COLO829 (cell line): ENCODE data around the gene TIAM2.
"Not testable (repeated sequence)": the region's sequence is repeated elsewhere in the genome, so short reads cannot be mapped to it uniquely, and the experiment has no call there.

Experiments
- DNase-seq: peaks from one replicate; pipeline ENCODE4 v3.0.0; 2012; ENCODE audit warnings: low spot score

Gene TIAM2

DNA sequence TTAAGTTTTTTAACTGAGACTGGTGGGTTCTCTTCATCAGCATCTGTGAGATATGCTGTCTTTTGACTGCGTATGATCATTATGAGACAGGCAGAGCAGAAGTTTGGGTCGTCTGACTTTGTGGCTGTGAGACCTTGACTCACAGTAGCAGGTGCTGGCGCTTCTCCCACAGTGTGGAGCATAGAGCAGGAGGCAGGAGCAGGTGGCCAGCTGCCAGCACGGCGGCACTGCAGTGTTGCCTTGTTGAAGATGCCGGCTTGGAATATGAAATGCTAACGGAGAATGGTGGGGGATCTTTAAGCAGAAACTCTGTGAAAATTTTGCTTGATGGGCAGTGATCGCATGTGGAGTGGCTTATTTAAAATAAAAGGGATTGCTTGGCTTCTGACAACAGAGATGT lies 105.0 kb downstream of the TIAM2 start:
- DNase-seq, result no peak

DNA sequence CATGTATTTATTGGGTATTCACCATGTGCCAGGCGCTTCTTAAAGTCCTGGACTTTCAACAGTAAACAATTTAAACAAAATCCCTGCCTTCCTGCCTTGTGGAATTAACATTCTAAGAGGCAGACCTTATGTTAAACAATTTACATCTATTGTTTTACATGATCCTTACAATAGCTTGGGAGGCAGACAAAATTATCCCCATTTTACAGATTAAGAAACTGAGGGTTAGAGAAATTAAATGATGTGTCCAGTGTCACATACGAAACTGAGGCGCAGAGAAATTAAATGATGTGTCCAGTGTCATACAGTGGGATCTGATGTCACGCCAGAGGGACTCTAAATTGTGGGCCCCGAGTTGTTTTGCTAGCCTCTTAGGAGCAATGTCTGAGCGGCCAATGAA lies 105.5 kb downstream of the TIAM2 start:
- DNase-seq, result no peak

DNA sequence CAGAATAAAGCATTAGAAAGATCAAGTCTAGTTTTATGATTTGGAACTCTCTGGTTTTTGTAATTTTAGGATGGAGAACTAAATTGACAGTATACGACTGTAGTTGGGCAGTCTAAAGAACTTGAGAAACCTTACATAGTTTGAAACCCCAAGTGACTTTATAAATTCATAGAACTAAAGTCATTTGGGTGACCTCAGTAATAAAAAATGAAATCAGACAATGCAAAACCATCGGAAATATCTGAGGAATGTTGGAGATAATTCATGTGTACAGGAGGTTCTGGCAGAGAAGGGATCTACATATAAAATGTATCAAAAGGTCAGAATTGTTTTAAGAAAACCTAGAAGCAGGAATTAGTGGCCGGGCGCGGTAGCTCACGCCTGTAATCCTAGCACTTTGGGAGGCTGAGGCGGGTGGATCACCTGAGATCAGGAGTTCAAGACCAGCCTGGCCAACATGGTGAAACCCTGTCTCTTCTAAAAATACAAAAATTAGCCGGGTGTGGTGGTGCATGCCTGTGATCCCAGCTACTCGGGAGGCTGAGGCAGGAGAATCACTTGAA lies 108.0 kb downstream of the TIAM2 start:
- DNase-seq, result not testable (repeated sequence)

DNA sequence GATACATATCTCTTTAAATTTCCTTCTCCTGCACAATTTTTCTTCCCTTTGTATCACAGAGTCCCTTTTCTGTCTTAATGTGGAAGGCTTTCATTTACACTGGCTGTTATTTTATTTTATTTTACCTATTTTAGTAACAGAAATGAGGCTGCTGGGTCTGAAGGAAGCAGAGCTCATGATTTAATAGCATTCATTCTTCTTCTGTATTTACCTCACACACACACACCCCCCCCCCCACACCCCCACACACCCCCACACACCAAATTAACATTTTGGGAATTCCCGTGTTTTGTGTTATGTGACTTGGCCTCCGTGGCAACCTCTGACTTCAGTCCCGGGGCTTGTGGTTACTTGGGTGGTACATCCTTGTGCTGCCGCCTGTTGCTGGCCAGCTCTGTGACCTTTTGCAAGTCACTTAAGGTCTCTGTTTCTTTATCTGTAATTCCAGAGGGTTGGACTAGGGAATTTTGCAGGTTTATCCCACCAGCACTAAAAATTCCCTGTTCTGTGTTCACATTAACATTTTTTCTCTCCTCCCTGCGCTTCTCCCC lies 108.8 kb downstream of the TIAM2 start:
- DNase-seq, result no peak

DNA sequence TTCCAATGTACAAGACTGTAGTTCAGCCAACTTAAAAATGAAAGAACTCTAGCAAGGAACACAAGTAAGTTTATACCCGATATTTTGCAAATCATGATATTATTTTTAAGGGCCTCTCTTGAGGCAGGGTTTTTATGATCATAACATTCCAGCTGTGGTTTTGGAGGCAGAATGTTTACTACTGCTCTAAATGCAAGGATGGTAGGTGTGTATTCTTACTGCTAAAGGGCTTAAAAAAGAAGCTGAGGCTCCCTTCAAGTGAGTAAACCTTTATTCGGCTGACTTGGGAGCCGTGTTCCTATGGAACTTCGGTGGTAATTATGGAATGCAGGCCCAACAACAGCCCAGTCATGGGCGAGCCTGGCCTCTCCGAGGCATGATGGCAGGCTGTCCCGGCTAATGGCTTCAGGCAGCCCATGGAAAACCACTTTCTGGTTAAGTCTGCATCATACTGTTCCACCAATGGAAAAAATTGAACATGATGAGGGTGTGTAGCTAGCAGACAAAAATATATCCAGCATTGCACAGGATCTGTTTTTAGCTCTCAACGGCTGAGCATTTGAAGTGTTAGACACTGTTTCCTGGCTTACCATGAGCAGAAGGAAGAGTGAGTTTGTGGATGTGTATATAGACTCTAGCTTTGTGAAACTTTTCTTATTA lies 111.5 kb downstream of the TIAM2 start:
- DNase-seq, result no peak

DNA sequence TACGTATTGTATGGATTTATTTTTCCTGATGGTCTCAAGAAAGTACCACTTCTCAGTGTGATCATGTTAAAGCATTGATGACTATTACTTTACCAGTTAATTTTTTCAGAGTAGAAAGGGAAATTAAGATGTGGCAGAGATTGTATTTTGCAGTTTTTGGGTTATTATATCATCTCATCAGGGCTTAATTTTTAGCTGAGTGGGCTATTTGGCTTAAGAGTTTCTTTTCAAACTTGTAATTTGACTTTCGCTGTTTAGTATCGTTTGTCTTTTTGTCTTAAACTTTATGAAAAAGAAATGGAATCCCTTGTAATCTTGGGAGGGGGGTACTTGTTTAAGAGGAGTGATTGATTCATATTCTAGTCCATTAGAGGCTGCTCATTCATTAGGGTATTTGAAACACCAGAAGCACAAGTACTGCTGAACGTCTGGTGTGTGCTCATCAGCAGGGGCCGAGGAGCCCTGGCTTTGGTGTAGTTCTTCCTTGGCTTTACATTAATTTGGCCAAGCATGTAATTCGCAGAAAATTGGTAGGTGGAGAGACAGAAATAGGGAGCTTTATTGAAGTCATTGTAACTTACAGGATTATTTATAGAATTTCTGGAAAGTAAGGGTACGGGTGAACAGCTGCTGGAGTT lies 112.4 kb downstream of the TIAM2 start:
- DNase-seq, result no peak

DNA sequence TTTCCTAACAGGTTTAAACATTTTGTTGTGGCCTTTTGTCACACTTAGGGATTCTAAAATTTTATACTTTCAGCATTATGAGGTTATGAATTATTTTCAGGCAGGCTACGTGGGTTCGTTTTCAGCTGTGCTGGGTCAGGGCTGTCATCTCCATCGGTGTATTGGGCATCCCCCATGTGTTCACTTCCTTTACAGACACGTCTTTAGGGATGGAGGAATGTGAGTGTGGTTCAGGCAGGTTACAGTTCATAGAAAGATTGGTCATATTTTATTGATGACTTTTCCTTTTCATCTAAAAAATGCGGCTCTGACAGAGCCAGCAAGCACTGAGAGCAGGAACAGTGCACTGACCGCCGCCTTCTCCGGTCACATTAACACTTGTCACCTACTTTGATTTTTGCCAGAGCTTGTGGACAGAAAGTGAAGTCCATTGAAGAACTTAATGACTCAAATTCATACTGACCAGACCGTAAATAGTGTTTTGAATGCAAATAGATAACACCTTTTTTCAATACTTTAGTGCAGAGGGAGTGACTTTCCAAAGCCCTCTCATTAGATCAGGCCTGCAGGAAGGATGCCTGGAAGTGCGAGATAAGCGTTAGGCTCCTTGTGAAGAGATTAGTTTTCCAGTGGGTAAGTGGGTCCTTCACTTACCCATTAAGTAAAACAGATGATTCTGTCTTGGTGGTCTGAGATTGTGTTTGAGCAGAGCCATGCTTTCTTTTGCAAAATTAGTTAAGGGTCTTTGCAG lies 113.1 kb downstream of the TIAM2 start:
- no peak for DNase-seq

DNA sequence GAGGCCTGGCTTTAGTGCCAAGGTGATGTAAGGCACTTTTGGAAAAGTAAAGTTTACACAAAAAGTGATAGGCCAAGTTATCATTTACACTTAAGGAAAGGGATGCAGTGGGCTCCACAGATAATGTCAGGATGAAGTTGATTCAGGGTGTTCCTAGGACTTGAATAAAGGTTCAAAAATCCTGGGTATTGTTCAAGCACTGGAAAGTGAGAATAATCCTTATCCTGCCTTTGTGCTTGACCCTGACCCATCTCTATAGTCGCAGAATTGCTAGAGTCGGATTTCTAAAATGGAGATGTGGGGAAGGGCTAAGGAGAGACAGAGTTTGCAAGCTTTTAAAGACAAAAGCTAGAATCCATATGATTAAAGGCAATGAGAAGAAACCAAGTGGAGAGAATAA lies 115.6 kb downstream of the TIAM2 start:
- no peak for DNase-seq

DNA sequence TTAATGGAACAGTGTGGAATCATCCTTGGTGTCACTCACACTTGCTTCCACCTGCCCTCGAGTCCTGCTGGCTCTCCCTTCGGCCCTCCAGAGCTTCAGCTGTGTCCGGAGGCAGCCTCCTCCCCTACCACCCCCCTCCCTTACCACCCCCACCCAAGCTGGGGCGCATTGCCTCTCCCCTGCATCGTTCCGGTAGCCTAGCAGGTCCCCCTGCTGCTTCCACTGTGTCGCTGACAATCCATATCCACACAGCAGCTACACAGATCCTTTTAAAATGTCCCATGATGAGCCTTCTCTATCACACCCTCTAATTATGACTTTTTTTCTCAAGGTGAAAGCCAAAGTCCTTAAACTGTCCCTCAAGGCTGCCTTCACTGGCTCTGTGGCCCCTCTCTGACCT lies 117.6 kb downstream of the TIAM2 start:
- no peak for DNase-seq

DNA sequence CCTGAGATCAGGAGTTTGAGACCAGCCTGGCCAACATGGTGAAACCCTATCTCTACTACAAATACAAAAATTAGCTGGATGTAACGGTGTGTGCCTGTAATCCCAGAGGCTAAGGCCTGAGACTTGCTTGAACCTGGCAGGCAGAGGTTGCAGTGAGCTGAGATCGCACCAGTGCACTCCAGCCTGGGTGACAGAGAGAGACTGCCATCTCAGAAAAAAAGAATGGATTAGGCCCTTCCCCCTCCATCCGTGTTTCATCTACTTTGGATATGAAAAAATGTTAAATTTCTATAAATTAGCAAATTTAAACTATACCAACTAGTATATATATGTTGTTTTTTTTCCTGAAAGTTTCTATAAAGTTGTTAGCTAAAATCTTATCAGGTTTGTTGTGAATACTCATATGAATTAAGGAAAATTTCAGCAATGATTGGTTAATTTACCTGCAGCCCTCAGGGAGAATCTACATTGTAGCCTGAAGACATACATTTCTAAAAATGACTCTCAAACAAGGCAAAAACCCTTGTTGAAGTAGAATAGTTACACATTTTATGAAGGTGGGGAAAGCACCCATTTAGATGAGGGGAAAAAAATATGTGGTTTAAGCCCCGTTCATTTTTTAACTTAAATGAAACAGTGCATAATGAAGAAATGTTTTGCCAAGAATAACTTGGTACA lies 120.9 kb downstream of the TIAM2 start:
- no peak for DNase-seq

DNA sequence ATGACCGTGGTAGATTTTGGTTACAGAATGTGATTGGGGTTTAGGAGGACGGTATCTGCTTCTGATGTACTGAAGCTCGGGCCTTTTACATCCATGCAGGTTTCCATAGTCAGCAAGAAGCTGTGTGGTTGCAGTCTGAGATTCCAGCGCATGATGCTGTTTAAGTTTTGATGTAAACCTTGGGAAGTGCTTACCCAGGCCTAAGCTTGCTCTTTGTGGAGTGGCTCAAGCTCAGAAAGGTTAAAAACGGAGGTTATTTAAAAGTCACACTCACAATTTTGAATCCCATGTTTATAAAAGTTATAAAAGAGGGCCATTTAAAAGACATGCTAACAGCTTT lies 121.4 kb downstream of the TIAM2 start:
- no peak for DNase-seq

DNA sequence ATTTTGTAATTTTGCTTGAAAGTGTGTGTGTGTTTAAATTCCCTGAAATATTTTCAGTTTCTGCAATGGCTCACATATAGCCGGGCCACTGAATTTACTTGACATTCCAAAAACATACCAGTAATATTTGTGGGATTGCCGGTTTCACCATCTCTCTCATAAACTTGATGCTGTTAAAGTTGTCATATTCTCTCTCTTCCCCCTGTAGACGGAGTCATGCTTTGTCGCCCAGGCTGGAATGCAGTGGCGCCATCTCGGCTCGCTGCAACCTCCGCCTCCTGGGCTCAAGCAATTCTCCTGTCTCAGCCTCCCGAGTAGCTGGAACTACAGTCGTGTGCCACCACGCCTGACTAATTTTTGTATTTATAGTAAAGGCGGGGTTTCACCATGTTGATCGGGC lies 122.1 kb downstream of the TIAM2 start:
- no peak for DNase-seq

DNA sequence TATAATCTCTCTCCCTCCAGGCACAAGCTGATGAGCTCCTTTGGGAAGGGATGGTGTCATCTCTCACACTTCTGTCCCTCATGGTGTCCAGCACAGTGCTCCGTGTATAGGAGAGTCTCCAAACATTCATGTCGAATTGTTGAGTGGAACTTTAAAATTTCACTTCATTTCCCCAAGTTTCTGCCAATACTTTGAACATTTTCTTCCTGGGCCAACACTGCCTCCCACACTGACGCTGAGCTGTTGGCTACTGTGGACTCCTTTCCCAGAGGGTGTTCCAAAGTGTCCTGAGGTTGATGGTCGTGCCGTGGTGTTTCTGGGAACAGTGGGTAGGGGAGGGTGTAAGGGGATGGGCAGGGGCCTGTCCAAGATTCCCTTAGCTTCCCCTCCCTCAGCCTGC lies 122.7 kb downstream of the TIAM2 start:
- no peak for DNase-seq

DNA sequence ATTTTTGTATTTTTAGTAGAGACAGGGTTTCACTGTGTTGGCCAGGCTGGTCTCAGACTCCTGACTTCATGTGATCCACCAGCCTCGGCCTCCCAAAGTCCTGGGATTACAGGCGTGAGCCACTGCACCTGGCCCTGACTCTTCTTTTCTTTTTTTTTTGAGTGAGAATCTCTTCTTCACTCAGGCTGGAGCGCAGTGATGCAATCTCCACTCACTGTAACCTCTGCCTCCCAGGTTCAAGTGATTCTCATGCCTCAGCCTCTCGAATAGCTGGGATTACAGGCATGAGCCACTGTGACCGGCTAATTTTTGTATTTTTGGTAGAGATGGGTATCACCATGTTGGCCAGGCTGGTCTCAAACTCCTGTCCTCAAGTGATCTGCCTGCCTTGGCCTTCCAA lies 124.1 kb downstream of the TIAM2 start:
- DNase-seq, result not testable (repeated sequence)

DNA sequence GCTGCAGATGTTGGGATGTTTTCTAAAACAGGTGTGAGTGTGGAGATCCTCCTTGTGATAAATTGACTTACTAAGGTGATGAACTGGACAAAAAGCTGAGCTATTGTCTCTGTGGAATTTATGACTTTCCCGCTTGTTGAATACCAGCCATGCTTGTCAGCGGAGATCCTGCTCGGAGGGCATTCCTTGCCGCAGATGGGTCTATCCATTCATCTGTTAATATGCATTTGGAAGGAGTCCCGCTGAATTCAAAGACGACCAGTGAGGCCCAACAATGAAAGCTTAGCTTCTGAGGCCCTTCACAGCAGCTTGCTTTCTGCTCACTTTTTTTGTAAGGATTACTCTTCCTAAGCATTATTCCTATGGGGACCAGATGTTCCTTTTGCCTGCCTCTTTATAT lies 124.9 kb downstream of the TIAM2 start:
- DNase-seq, result no peak

DNA sequence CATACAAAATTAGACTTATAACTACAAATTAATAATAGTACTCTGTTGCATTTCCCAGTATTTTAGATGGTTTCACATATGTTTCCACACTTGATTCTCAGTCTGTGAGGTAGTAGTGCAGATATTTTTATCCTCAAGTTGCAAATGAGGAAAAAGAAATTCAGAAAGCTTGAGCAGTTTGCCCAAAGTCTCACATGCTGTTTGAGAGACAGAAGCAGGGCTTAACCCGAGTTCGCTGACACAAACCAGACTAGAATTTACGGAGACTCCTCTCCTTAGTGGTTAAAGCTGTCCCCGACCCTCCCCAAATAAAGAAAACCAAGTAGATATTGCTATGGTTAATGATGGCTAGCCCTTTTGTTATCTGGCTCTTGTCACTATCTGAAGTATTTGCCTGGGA lies 126.2 kb downstream of the TIAM2 start:
- DNase-seq, result no peak

DNA sequence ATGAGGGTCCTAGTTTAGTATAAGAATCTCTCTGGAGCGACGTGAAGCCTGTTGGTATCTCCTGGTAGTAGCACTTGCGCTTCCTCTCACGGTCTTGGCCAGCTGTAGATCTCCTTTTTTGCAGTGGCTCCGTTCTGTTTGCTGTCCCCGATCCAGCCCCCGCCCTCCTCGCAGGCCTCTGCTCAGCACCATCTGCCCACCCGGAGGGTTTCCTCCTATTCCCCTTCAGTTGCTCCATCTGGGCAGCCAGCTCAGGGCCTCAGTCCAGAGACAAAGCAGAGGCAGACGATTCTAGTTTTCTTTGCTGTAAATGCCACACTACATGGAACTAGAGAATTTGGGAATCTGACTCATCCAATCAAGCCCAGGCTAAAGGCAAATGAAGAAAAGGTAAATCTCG lies 126.6 kb downstream of the TIAM2 start:
- no peak for DNase-seq

DNA sequence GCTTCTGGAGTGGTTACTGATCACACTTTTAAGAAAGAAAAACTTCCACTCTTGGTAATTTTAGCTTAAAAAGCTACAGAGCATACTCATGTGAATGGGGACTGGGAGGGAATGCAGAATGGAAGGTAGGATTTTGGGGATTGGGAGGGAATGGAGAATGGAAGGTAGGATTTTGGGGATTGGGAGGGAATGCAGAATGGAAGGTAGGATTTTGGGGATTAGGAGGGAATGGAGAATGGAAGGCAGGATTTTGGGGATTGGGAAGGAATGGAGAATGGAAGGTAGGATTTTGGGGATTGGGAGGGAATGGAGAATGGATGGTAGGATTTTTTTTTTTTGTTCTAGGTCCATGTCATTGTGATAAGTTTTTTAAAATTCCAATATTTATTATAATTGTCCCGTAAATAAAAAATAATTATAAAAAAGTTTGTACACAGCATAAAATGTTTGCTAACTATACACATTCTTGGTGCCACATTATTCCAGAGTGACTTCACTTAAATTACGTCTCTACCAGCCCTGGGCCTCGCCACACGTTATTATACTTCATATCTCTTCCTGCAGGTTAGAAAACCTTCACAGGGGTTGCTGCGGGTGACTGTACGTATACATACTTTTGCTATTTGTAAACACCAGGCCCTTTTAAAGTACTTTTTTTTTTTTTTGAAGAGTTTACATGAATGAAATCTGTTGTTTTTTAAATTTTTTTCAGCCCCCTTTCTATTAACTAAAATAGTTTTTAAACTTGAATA lies 127.3 kb downstream of the TIAM2 start:
- DNase-seq, result no peak

DNA sequence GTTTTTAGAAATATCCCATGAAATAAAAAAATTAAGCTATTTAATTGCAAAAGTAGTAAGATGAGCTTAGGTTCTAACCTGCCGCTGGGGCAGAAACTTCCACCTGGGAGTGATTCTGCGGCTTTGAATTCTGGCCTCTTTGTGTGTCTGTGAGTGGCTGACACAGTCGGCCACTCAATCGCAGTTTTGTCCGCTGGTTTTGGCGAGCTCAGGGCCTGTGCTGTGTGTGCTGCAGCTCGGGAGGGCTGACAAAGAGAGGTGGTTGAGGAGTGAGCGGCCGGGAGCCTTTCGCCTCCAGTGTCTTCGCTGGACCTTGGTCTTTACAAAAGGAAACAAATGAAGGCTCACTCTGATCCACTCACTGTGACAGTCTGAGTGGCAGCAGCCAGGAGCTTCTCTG lies 128.4 kb downstream of the TIAM2 start:
- DNase-seq, result no peak

DNA sequence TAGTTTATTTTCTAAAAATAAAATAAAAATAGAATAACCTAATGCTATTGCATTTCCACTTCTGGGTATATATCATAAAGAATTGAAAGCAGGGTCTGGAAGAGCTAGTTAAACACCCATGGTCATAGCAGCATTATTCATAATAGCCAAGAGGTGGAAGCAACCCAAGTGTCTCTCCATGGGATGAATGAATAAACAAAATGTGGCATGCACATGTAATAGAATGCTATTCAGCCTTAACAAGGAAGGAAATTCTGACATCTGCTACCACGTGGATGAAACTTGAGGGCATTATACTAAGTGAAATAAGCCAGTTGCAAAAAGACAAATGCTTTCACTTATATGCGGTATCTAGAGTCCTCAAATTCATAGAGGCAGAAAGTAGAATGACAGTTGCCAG lies 130.8 kb downstream of the TIAM2 start:
- DNase-seq, result no peak

DNA sequence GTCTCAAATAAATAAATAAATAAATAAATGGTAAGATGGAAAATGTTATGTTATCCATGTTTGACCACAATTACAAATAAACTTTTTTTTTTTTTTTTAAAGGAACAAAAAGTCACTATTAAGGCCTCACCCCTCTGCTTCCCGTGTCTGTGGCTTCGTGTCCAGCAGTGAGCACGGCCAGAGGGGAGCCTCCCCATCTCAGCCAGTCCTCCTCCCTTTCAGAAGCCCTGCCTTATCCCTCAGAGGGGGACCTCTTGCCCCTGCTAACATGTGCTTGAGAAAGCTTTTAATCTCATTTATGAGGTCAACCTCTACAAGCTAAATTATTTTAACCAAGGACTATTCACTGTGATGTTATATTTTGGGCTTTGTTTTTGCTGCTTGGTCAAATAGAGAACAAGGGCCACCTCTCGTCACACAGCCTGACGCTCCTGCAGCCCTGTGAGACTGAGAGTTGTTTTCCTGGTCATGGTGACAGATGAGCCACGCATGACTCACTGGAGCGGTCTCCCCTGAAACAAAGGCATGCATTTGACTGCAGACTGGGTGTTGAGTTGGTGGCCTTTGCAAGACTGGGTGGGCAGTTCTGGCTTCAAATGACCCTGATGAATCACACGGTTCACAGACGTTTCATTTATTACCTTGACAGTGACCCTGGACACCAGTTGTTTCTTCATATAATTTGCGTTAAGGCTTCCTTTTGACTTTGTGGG lies 131.8 kb downstream of the TIAM2 start:
- DNase-seq, result peak; percentile 83
